NOMO-1 (cell line): Measurements from ENCODE around the gene TIGD6.

Experiments used
- DNase-seq, 2 experiments: peaks; one replicate each; lab custom pipeline; 2025; ENCODE audit not compliant: unreplicated experiment in 2 of 2; lab: John Stamatoyannopoulos, UW

Gene TIGD6

DNA sequence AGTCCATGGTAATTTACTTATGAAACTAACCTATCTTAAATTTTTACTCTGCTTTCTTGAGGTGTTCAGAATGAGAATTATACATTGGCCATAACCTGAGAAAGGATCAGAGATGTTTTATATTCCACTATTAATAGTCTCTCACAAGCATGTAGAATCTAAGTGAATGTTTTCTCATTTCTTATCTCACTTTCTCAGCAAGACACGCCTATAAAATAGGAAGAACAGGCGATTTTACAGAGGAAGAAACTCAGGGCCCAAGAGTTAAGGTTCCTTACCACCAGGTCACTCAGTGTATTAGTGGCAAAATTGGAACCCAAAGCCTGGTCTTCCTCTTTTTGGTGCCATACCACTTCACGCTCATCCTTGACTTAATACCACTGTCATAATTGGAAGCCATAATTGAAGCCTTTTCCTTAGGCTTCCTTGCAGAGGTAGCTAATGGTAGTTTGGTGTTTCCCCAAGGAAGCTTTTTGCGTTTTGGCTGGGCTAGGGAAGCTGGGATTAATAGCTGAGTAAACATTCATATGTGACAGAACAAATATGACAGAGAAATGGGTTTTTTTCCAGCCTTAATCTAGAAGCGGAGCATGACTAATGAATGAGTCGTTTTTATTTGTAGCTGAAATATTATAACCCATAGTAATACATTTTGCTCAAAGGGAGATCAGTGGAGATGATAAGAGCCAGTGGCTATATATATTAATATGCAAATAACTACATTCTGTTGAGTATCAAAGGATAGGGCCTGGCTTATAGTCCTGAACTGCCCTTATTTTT is 17.0 kb upstream of the TIGD6 start:
- no peak for DNase-seq

DNA sequence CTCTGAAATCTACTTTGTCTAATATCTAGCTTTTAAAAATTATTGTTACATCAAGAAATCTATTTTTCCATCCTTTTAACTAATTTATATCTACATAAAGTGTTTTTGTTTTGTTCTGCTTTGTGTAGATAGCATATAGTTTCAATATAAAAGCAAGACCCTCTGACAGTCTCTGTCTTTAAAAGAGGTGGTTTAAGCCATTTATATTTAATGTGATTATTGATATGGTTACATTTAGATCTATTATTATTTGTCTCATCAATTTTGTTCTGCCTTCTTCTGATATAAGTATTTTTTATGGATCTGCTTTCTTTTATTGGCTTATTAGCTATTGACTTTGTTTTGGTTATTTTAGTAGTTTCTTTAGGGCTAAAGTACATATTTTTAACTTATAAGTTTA is 16.1 kb upstream of the TIGD6 start:
- DNase-seq, result no peak

DNA sequence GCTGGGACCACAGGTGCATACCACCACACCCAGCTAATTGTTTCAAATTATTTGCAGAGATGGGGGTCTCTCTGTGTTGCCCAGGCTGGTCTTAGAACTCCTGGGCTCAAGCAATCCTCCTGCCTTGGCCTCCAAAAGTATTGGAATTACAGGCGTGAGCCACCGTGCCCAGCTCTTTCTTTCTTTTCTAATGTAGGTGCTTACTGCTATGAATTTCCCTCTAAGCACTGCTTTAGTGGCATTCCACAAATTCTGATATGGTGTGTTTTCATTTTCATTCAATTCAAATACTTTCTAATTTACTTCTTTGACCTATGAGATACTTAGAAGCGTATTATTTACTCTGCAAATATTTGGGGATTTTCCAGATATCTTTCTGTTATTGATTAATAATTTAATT is 15.0 kb upstream of the TIGD6 start:
- DNase-seq, result no peak

DNA sequence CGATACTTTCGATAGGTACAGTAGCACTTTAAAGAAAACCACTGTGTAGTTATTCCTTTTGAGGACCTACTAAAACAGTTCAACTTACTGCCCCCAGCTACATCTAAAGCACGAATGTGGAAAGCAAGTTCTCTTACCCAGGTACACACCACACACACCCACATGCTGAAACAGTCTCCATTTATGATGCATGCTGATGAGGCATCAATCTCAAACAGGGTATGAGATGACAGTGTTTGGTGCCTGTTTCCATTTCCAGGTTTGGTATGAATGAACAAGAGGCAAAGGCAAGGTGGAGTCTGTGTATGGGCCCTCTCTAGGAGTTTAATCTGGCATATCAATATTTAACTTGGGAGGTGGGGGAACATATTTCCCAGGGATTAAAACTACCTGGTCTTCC is 14.0 kb upstream of the TIGD6 start:
- DNase-seq, result no peak

DNA sequence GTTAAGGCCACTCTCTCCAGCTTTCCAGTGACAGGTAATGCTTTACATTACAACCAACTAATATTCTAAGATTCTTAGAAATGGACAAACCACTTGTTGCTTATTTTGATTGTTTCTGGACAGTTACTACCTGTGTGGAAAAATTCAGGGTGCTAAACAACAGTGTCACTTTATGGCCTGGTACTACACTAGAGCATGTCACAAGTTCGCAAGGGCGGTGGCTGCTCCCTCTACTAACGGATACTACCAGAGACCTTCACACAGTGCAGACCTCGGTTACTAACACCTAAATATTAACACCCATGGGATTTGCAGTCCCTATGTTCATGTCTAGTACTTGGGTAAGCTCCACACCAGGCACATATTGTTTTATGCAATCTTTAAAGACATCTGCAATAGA is 13.5 kb upstream of the TIGD6 start:
- DNase-seq, result no peak

DNA sequence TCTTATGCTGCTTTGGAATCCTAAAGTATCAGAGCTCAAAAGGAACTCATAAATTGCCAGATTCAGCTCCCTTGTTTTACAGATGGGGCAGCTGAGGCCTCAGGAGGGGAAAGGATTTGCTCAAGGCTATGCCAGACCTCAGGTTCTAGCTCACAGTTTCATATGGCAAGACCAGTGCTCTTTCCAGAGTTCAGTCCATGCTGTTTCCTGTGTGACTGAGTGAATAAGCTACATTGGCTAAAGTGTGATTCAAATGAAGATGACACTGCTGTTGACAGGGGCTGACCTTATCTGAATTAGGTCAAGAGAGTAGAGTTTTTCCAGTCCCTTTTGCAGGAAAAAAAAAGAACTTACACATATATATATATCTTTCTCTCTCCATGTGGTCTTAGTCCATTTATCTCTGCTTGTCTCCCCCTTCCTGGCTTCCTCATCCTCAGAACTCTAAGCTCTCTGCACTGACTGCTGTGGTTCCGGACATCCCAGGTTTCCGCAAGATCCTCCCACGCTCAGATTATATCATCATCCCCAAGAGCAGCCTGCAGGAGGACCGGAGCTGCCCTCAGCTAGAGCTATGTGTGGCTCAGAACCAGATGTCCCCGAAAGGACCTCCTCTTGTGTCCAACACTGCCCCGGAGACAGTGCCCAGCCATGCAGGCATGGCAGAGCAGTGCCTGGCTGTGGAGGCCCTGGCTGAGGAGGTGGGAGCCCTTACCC is 9.4 kb upstream of the TIGD6 start:
- no peak for DNase-seq

DNA sequence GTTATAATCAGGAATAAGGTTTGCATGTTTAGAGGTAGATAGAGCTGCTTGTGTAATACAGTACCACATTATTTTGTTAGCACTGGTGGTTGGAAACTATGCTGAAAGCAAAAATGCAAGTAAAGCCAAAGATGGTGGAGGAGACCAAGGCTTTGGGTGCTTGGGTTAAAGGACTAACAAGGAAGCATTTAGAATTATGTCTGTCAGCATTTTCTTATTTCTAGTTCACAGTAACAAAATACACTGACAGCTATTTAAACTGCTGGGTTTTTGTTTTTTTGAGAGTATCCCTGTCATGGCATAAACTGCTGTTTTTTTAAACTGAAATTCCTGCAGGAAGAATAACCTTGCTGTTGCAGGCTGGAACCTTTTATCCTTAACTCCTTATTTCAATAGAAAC is 6.6 kb upstream of the TIGD6 start:
- no peak for DNase-seq

DNA sequence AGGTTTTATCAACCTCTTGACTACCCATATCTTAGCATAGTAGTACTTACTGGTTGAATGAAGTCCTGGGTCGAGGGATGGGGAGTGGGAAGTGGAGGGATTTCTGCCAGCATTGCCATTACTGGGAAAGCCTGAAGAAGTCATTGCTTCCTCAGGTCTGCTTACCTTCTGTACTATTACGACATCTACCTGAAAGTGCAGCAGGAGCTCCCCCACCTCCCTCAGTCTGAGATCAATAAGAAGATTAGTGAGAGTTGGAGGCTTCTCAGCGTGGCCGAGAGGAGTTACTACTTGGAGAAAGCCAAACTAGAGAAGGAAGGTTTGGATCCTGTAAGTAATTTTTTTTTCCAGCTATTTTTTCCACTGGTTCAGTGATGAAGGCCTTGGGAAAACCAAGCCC is 5.9 kb upstream of the TIGD6 start:
- no peak for DNase-seq

DNA sequence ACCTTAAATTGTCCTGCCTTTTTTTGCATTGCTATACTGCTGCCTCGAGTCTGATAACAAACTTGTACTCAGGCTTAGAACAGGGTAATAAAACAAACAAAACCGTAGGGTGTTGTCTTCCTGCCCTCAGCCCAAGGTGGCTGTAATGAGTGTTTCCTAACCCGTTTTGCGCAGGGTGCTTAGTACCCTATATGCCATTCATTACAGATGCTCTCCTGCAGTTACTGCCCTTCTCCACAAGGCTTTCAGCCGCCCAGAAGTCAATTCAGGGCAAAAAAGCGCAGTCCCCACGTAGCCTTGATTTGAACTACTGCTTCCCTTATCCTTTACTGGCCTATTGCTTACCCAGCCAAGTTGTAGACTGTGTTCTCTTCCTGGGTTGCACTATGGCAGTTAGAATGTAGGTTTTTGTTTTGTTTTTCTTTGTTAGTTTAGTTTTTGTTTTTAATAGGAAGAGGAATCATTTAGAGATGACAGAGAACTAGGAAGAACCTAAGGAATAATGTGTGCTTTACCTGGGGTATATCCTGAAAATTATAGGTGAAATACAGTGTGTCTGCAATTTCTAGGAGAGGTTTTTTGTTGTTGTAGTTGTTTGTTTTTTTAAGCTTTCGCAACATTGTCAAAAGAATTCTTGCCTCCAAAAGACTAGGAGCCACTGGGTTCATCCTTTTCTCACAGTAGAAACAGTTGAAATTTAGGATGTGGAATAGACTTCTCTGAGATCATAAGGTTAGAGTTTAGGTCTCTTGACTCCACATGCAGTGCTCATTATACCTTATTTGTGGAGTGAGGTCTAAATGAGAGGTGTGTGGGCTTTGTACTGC is 1.4 kb upstream of the TIGD6 start:
- DNase-seq, result peak; percentile 92 to 94

DNA sequence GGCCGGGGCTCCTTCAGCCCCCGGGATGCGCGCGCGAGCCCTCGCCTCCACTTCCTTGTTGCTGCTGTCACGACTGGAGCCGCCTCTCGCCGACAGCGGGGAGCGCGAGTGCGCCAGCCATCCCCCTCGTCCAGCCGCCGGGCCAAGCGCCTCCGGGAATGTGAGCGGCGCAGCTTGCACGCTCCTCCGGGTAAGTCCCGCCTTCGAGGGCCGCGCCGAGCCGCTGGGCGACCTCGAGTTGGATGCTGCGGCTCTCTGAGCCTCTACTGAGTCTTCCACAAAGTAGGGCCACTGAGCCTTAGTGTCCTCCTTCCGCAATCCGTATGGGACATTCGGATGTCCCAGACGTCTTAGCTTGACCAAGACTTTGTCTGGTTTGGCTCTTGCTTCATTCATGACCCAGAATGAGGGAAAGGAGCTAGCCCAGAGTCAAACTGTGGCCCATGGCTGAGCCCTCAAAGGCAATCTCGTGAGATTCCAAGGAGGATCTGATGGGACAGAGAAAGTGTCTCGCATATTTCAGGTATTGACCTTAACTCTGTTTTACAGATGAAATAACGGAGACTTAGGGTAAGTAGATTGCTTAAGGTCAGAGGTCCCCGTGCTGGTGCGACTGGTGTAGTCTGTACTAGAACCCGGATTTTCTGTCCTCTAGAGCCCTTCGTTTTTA is 671 bp upstream of the TIGD6 start:
- peak; percentile 26 to 39 for DNase-seq

DNA sequence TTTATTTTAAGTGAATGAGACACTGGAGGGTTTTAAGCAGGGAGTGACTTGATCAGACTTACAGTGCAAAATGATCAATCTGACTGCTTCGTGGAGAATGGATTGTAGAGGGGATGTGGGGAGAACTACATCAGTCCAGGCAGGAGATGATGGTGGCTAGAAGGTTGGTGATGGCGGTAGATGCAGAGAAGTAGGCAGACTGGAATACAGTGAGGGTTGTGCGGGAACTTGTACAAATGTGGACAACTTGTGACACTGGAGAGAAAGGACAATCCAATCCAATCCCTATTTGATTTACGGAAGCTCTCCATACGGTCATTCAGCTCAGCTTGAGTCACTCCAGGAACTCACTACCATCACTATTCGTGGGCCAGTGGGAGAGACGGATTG is 593 bp downstream of the TIGD6 start:
- no peak for DNase-seq

DNA sequence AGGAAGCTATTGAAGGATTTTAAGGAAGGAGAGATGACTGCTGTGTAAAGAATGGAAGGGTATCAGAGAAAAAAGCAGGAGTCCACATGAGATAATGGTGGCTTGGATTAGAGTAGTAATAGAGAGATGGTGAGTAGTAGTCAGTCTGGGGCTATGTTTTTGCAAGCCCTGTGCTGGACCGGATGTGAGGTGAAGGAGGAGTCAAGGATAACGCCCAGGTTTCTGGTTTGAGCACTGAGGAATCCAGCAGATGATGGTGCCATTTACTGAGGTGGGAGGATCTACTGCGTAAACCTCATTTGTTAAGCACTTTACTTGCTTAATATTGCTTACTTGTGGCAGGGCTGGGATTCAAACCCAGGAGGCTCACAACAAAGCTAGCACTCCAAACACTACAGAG is 1.1 kb downstream of the TIGD6 start:
- no peak for DNase-seq

DNA sequence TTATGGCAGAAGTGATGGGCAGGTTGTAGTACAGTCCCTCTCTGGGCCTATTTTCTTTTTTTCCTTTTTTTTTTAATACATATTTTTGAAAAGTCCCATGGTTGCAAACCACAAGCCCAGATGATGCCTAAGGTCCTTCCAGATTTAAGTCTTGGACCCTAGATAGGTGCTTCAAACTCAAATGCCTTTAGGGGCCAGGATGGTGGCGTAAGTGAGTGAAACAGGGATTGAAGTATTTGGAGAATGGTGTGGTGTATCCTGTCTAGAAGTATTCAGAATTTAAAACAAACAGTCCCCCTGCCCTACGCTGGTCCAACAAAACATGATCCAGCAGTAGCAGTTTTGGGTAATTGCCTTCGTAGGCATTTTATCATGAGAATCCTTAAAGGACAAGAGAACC is 2.2 kb downstream of the TIGD6 start:
- no peak for DNase-seq

DNA sequence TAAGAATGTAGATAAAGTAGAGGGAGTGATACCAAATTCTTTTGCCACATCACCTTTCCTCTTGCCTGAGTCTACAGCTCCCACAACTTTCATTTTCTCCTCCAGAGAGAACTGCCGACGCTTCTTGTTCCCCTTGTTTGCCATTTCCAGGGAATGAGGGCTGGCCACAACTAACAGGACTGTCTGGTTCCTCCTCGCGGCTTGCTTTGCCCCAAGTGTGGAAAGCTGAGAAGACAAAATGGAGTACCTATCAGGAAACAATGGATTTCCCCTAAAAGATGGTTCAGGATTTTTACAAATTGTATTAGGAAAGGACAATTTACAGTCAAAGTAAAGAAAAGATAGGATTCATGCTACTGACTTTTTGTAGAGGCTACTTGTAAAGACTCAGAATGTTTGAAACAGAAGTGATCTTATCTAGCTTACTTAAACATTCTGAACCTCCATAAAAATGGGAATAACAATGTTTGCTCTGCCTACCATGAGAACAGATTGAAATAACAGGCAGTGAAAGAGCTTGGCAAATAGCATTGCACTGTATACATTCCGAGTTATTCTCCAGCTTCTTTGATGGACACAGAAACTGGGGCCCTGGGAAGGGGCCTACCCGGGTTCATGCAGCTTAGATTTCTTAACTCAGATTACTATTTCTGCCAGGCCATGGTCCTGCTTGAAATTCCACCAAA is 4.1 kb downstream of the TIGD6 start:
- DNase-seq, result no peak

DNA sequence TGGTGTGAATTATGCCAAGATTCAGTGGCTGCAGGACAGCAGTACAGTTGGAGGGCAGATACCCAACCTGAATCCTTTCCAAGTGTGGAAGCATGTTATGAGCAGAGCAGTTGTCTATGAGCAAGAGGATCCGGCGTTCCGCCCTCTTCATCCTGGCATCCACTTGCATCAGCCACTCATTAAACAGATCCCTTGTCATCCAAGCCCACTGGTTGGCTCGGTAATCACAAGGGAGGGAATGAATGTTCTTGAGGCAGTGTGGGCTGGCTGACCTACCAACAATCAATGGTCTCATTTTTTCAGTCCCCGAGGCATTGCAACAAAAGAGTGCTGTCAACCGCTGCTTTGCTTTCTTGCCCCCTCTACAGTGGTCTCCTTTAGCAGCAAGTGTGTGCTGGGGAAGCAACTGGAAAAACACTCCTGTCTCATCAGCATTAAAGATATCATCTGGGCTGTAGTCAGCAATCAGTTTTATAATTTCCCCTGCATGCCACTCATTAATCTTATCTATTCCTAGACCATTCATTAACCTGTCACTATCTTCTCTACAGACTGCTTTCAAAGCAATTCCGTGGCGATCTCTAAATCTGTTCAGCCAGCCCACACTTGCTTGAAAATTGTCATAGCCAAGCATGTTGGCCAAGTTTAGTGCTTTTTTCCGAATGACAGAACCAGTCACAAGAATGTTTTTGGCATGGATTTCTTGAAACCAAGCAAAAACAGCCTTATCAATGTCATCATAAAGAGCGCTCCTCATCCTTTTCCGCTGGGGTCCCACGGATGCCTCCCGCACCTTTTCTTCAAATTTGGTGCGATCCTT is 4.9 kb downstream of the TIGD6 start:
- no peak for DNase-seq

DNA sequence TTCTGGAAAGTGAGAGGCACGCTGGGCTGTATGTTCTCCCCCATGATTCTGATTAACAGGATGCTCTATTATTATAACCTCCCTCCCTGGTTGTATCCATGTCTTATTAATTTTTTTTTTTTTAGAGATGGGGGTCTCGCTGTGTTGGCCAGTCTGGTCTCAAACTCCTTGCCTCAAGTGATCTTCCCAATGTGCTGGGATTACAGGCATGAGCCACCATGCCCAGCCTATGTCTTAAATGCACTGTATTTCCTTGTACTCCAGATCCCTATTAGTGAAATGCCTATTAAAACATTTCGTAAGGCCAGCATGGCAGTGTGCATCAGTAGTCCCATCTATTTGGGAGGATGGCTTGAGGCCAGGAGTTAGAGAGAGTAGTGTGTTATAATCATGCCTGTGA is 7.0 kb downstream of the TIGD6 start:
- no peak for DNase-seq

DNA sequence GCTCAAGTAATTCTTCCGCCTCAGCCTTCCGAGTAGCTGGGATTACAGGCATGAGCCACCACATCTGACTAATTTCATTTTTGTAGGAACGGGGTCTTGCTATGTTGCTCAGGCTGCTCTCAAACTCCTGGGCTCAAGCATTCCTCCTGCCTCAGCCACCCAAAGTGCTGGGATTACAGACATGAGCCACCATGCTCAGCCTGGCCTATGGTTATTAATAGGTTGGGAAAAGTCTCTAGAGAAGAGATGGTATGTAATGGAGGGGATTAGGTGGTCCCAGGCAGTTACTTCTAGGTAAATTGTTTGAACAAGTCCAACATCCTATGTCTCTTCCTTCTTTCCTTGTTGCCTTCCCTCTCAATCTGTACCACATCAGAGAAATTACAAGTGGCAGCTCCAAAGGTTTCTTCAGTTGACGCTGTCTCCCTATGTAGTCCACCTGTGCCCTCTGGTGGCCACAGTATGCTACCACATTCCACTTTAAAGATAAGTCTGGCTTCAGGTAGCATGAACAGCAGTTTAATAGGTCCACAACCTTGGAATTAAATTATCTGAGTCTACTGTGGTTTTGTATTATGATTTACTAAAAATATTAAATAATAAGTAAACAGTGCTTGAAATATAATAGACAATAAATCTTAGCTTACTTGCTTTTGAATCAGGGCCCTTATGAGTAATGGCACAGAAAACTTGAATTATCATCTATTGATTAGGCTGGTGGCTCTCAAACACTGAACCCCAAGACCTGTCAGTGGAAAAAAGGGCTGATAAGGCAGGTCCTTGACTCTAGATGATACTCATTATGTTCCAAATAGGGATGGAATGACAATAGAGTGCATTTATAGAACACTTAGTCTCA is 9.7 kb downstream of the TIGD6 start:
- peak; percentile 16 to 67 for DNase-seq

DNA sequence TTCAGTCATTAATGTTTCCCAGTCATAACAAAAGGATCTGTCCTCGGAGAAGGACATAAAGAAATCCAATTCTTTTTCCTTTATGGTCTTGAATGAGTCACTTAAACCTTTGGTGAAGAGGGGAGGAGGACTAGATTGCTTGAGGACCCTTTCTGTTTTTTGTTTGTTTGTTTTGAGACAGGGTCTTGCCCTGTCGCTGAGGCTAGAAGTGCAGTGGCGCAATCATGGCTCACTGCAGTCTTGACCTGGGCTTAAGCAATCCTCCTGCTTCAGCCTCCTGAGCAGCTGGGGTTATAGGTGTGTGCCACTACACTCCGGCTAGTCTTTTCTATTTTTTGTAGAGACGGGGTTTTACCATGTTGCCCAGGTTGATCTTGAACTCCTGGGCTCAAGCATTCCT is 12.3 kb downstream of the TIGD6 start:
- peak in 1 of 2 experiments; percentile 4 for DNase-seq

DNA sequence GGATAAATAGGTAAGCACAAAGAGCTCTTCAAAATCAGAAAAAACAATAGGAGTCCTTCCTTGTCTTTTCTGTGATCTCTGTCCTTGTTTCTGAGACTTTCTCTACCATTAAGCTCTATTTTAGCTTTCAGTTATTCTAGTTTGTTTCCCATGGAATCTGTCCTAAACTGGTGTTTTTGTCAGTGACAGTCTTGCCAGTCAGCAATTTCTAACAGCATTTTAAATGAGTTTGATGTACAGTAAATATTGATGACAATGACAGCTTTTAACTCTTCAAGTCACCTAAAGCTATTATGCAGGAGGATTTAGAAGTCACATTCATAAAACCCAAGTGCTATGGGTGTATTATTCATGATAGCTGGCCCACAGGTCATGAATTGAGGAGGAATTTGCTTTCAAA is 17.9 kb downstream of the TIGD6 start:
- DNase-seq, result no peak
